ENCODE results near the gene MOB3A.

Gene MOB3A

DNA sequence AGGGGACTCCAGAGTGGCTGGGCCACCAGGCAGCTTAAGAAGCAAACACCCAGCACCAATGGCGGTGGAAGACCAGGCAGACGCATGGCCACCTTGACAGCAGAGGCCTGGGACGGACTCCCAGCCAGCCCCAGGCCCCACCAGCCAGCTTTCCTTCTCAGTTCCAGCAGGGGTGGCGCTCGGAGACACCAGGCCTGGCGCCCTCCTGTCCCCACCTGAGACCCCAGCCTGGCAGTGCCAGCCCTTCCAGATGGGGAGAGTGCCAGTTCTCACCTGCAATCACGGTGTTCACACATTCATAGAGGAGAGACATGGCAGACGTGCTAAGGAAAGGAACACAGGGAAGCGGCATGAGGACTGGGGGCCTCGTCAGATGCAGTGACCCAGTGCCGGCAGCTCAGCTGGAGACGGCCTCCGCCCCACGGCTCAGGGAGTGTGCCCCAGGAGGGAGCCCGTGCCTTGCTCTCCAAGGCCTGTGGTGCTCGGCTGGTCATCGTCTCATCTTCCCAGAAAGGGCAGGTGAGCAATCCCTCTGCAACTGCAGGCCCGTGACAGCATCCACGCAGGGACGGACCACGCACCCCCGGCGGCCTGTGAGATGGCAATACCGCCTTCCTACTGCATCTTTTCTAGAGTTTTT is 30.9 kb upstream of the MOB3A start:
- in situ Hi-C loops (cut with MboI; ENCODE audit: low sequenced_read_pairs) = no loop called here

- in situ Hi-C loops (cut with MboI; ENCODE audit: low sequenced_read_pairs) = no loop called here
These were observed 27.7 kb upstream of the MOB3A start for GRCh38 chr19:2123682-2124387.

DNA sequence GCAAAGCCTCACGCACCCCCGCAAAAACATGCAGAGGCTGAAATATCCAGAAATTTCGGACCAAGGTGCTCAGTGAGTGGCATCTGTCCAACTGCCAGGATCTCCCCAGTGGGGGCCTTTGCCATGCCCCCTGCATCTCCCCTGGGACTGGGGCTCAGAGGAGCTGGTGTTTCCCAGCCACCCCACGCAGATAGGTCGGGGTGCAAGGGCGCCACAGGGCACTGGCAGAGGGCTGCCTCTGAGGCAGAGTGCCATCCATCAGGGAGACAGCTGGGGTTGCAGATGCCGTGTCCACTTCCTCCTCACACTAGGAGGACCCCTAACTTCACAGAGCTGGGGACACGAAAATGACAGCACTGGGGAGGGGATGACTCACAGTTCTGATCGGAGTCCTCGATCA is 26.9 kb upstream of the MOB3A start:
- in situ Hi-C loops (cut with MboI; ENCODE audit: low sequenced_read_pairs) = no loop called here

DNA sequence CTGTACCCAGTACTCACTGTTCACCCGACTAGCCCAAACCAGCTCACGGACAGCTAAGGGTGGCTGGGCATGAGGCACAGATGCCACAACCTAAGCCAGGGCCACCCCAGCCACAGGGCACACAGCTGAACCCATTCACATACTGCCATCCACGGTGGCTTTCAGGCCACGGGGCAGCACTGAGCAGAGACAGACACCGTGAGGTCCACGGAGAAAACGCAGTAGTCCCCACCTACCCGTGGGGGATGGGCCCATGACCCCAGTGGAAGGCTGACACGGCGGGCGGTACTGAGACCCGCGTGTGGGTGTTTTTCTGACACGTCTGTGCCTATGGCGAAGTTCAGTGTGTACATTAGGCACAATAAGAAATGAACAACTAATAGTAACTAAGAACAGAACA is 26.1 kb upstream of the MOB3A start:
- in situ Hi-C loops (cut with MboI; ENCODE audit: low sequenced_read_pairs) = no loop called here

DNA sequence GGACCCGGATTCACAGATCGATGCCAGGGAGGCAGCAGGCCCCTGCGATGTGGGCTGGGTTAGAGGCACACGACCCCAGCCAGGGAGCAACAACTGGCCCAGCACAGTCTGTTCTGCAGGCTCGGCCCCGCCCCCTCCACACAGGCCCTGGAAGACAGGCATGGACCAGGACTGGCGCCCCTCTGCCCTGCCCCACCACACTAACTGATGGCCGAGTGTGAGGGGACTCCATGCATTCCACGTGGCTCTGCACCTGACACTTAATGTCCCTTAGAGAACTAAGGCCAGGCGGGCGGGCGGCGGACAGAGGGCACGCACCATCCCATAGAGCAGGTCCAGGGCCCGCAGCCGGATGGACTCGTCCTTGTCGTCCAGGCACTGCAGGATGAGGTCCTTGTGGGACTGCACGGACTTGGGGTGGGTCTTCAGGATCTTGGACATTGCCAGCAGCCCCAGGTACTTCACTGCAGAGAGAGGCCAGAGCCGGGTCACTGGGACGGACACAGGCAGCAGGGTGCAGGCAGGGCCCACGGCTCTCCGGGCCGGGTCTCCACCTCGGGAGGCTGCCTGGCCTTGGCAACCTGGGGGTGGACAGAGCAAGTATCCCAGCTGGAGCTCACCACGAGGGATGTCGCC is 25.4 kb upstream of the MOB3A start:
- in situ Hi-C loops (cut with MboI; ENCODE audit: low sequenced_read_pairs) = no loop called here

GRCh38 chr19:2120821-2121220 is 24.7 kb upstream of the MOB3A start:
- in situ Hi-C loops (cut with MboI; ENCODE audit: low sequenced_read_pairs) = no loop called here

GRCh38 chr19:2119921-2120785 is 24.0 kb upstream of the MOB3A start:
- in situ Hi-C loops (cut with MboI; ENCODE audit: low sequenced_read_pairs) = no loop called here

GRCh38 chr19:2118438-2118837 is 22.3 kb upstream of the MOB3A start:
- in situ Hi-C loops (cut with MboI; ENCODE audit: low sequenced_read_pairs) = no loop called here

- in situ Hi-C loops (cut with MboI; ENCODE audit: low sequenced_read_pairs) = no loop called here
These were observed 21.3 kb upstream of the MOB3A start for GRCh38 chr19:2117215-2117960.

- in situ Hi-C loops (cut with MboI; ENCODE audit: low sequenced_read_pairs) = no loop called here
These were observed 20.4 kb upstream of the MOB3A start for GRCh38 chr19:2116507-2116906.

DNA sequence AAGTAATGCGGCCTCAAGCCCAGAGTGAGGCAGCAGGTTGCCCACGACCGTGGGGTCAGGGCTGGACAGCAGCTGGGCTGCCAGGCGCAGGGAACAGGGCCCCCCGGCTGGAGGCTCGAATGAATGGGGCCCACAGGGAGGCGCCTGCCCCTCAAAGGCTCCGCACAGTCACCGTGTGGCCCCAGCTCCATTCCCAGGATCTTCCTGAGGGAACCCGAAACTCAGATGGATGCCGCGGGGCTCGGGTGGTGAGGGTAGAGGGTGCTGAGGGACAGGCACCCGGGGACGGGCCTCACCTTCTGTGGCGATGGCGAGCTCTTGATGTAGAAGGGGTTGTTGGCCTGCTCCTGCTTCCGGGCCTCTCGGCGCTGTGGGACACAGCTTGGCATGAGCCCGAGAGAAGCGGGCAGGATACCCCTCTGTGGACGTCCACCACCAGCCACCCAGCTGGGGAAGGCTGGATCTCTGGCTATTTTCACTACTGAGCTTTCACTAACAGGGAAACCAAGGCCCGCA is 19.8 kb upstream of the MOB3A start:
- in situ Hi-C loops (cut with MboI; ENCODE audit: low sequenced_read_pairs) = no loop called here

DNA sequence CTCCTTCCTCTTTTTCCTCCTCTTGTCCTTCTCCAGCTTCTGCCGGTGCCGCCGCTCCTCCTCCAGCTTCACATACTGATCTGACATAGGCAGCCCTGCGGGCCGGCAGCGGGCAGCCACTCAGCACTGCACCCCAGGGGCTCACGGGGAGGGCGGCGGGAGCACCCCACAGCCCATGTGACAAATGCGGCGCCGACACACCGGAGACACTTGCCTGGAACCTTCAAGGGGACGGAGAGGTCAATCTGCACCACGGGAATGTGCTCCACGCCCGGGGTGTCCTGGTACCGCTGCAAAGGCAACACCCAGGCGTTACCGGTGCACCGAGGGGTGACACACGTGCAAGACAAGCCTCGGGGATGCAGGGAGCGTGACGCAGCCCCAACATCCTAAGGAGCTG is 19.2 kb upstream of the MOB3A start:
- in situ Hi-C loops (cut with MboI; ENCODE audit: low sequenced_read_pairs) = no loop called here

DNA sequence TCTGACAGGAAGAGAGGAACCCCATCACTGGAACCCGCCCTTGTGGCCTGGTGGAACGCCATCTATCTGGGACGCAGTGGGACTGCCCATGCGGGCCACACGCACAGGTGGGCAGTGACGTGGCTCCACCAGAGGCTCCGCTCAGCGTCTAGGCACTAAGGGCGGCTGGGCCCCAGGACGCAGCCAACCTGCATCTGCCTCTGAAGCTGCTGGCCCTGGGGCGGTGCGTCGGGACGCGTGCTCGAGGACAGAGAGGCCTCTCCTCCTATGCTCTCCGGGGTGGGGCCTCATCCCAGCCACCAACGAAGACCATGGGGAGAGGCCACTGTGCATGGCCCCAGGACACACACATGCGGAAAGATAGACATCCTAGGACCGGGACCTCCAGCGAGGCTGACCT is 18.7 kb upstream of the MOB3A start:
- in situ Hi-C loops (cut with MboI; ENCODE audit: low sequenced_read_pairs) = no loop called here

DNA sequence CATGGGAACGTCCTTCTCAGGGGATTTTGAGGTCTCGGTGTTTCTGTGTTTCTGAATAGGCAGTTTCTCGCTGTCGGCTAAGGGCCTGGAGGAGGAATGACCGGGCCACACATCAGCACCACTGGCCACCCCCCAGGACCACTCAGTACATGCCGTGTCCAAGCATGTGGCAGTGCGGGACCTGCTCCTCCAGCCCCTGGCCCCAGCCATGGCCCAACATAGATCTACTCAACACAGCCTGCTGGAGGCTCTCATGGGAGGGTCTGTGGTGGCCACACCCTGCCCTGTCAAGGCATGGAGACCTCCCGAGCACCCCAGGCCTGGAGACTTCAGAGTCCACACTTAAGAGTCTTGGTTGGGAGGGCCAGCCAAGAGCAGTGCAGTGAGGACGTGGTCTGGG is 18.1 kb upstream of the MOB3A start:
- in situ Hi-C loops (cut with MboI; ENCODE audit: low sequenced_read_pairs) = no loop called here

- in situ Hi-C loops (cut with MboI; ENCODE audit: low sequenced_read_pairs) = no loop called here
These were observed 17.5 kb upstream of the MOB3A start for GRCh38 chr19:2113439-2114211.

- in situ Hi-C loops (cut with MboI; ENCODE audit: low sequenced_read_pairs) = no loop called here
These were observed 16.6 kb upstream of the MOB3A start for GRCh38 chr19:2112516-2113320.

GRCh38 chr19:2111886-2112285 is 15.8 kb upstream of the MOB3A start:
- in situ Hi-C loops (cut with MboI; ENCODE audit: low sequenced_read_pairs) = no loop called here

DNA sequence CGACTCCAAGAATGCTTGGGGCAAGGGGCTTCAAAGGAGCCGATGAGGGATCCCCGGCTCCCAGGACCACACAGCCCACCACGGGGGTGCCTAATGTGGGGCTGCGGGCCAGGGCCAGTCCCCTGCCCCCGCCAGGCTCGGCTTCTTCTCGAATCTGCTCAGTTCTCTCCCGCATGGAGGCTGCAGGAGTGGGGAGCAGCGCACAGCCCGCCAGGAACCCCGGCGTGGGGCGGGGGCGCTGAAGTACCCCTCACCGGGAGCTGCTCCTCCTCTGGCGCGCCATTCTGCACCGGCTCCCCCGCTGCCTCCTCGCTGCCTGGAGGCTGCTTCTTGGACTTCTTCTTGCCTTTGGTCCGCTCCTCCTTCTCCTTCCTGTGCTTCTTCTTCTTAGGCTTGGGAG is 15.3 kb upstream of the MOB3A start:
- in situ Hi-C loops (cut with MboI; ENCODE audit: low sequenced_read_pairs) = no loop called here

DNA sequence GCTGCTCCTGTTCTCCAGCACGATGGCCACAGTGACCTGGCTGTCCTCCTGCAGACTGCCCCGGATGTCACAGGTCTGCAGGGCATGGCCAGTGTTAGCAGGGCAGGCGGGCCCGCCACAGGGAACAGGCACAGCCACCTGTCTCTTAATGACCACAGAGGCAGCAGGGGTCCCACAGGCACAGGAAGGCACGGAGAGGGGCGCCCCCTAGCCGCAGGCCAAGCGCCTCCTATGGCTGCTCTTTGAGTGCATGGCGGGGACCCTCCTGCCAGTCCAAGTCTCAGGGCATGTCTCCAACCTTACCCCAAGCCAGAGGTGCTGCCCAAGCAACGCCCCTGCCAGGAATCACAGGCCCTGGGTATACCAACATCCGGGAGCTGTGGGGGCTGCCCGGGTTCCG is 14.7 kb upstream of the MOB3A start:
- in situ Hi-C loops (cut with MboI; ENCODE audit: low sequenced_read_pairs) = no loop called here
